Measurements from ENCODE around the gene DAB1. TPM values are rescaled to one million over a fixed set of nuclear protein-coding genes. Genes with fewer than 3 reads are reported as not detected.

The DAB1 gene
- total RNA-seq, 1 donor: 0.45 TPM

GRCh38 chr1:57295326-57295725 lies 128.5 kb downstream of the DAB1 start:
- no peak overlapping the region for H3K4me3 ChIP-seq (ENCODE audit: low read depth, low read length)
- TF ChIP-seq, protein P1, sequence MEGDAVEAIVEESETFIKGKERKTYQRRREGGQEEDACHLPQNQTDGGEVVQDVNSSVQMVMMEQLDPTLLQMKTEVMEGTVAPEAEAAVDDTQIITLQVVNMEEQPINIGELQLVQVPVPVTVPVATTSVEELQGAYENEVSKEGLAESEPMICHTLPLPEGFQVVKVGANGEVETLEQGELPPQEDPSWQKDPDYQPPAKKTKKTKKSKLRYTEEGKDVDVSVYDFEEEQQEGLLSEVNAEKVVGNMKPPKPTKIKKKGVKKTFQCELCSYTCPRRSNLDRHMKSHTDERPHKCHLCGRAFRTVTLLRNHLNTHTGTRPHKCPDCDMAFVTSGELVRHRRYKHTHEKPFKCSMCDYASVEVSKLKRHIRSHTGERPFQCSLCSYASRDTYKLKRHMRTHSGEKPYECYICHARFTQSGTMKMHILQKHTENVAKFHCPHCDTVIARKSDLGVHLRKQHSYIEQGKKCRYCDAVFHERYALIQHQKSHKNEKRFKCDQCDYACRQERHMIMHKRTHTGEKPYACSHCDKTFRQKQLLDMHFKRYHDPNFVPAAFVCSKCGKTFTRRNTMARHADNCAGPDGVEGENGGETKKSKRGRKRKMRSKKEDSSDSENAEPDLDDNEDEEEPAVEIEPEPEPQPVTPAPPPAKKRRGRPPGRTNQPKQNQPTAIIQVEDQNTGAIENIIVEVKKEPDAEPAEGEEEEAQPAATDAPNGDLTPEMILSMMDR (IDR thresholded peaks at IDR 0.05; ENCODE audit: insufficient read depth, low read length): no peak
- DNase-seq (ENCODE audit: low read depth): no peak

DNA sequence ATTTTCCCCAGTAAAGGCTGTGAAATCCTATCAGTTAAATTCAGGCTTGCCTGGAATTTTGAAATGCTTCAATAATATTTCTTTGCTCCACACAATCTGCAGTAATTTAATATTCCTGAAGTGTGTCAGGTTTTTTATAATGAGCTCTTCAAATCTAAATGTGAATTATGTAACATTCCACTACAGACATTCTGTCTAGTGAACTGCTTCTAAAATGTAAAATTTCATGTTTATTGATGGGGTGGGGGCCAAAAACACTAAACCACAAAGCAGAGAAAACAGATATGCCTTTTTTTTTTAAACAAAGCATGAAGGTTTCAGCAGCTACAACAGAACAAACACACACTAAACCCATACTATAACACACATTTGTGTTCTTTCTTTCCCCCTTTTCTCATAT lies 129.7 kb downstream of the DAB1 start:
- no peak for DNase-seq (ENCODE audit: low read depth)
- no peak overlapping the region for H3K4me3 ChIP-seq (ENCODE audit: low read depth, low read length)
- TF ChIP-seq, protein P1 (IDR thresholded peaks at IDR 0.05; ENCODE audit: insufficient read depth, low read length): no peak

GRCh38 chr1:57293214-57293613 lies 130.6 kb downstream of the DAB1 start:
- TF ChIP-seq, protein P1 (IDR thresholded peaks at IDR 0.05; ENCODE audit: insufficient read depth, low read length): no peak
- no peak for DNase-seq (ENCODE audit: low read depth)
- H3K4me3 ChIP-seq (ENCODE audit: low read depth, low read length): no peak overlapping the region

DNA sequence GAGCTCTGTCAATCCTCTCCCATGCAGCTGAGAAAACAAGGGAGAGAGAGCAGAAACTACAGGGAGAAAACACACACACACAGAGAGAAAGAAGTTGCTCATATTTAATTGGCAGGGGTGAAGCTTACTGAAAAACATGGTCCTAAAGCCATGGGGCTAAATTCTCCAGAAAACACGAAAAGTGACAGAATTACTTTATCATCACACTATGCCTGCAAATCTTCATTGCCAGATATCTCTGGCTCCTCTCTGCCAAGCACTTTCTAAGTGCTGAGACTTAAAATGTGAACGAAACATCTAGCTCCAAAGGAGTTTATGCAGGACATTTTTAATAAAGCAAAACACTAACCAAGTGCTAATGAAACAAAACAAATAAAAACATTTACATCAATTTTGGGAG lies 134.1 kb downstream of the DAB1 start:
- H3K4me3 ChIP-seq (ENCODE audit: low read depth, low read length): no peak overlapping the region
- no peak for DNase-seq (ENCODE audit: low read depth)
- TF ChIP-seq, protein P1 (IDR thresholded peaks at IDR 0.05; ENCODE audit: insufficient read depth, low read length): no peak

GRCh38 chr1:57285992-57286391 lies 137.9 kb downstream of the DAB1 start:
- H3K4me3 ChIP-seq (ENCODE audit: low read depth, low read length): no peak overlapping the region
- DNase-seq (ENCODE audit: low read depth): no peak
- TF ChIP-seq, protein P1 (IDR thresholded peaks at IDR 0.05; ENCODE audit: insufficient read depth, low read length): no peak

DNA sequence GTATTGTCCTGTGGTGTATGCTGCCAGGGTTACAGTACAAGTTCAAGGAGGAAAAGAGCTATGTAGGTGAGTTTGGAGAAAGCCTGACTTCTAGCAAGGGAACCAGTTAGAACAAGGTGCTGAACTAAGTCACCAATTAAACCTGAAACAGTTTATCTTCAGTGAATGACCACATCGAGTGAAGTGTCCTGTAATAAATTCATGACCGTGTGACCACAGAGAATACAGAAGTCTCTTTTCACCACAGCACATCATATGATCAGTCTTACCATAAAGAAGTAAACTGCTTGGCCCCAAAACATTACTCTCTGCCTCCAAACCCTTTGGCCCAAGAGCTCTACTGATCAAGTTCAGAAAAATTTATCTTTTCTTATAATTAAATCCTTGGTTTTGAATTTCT lies 141.4 kb downstream of the DAB1 start:
- no peak for DNase-seq (ENCODE audit: low read depth)
- TF ChIP-seq, protein P1 (IDR thresholded peaks at IDR 0.05; ENCODE audit: insufficient read depth, low read length): no peak
- no peak overlapping the region for H3K4me3 ChIP-seq (ENCODE audit: low read depth, low read length)

DNA sequence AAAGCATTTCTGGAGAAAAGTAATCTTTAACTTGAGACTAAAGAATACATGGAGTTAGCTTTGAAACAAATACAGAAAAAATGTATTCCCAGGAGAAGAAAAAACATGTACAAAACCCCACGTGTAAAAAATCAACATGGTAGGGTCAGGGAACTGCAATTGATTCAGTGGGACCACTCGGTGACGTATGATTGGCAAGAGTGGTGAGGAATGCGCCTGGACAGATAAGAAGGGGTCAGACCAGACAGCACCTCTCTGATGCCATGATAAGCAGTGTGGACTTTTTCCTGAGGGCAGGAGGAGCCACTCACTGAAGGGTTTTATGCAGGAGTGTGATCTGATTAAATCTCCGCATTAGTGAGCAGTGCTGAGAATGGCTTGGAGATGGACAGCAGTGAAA lies 142.5 kb downstream of the DAB1 start:
- no peak overlapping the region for H3K4me3 ChIP-seq (ENCODE audit: low read depth, low read length)
- TF ChIP-seq, protein P1 (IDR thresholded peaks at IDR 0.05; ENCODE audit: insufficient read depth, low read length): no peak
- no peak for DNase-seq (ENCODE audit: low read depth)

Data from fibroblast of the aortic adventitia (primary cell).